Stimulated activated naive CD8-positive, alpha-beta T cell treated with anti-CD3 and anti-CD28 coated beads, Interleukin-15, Interleukin-2, amounts not matched to agents 100 U/mL and 50 U/mL, for 24 hours (primary cell): ENCODE measurements around the gene TK1.
A peak's percentile ranks its signal among the peaks of the same experiment; 100 is the strongest.
"Not testable (repeated sequence)": the region's sequence is repeated elsewhere in the genome, so short reads cannot be mapped to it uniquely, and the experiment has no call there.

Experiments used
- ATAC-seq: fragments of 150-1000 bp; cut with Tn5 transposase; one replicate; pipeline ENCODE4 v1.10.0; 2021
- DNase-seq: peaks from one replicate; pipeline ENCODE4 v3.0.0; 2021

Gene TK1

GRCh38 chr17:78151514-78152008 lies 35.3 kb downstream of the TK1 start:
- ATAC-seq (no peak), DNase-seq (no peak)

GRCh38 chr17:78148286-78149016 lies 38.4 kb downstream of the TK1 start:
- DNase-seq (no peak), ATAC-seq (no peak)

GRCh38 chr17:78147315-78147998 lies 39.4 kb downstream of the TK1 start:
- no peak for DNase-seq
- peak; percentile 6 for ATAC-seq

- ATAC-seq = no peak
- DNase-seq = no peak
Observed at GRCh38 chr17:78146881-78147280, 40.0 kb downstream of the TK1 start.

- DNase-seq (no peak), ATAC-seq (no peak)
Observed at GRCh38 chr17:78146471-78146869, 40.4 kb downstream of the TK1 start.

- ATAC-seq (no peak), DNase-seq (no peak)
Observed at GRCh38 chr17:78144736-78145641, 41.9 kb downstream of the TK1 start.

- no peak for DNase-seq
Observed at GRCh38 chr17:78144147-78144719, 42.6 kb downstream of the TK1 start.

GRCh38 chr17:78143214-78144146 lies 43.4 kb downstream of the TK1 start:
- ATAC-seq = no peak
- no peak for DNase-seq

More at GRCh38 chr17:78144147-78144719, 42.6 kb downstream of the TK1 start:
- ATAC-seq = no peak

GRCh38 chr17:78142119-78142861 lies 44.6 kb downstream of the TK1 start:
- DNase-seq = no peak
- ATAC-seq = no peak

- ATAC-seq (no peak), DNase-seq (no peak)
Observed at GRCh38 chr17:78141437-78142118, 45.3 kb downstream of the TK1 start.

- ATAC-seq = peak; percentile 89
- peak; percentile 97 for DNase-seq
Observed at GRCh38 chr17:78140169-78141051, 46.4 kb downstream of the TK1 start.

GRCh38 chr17:78139861-78140168 lies 47.0 kb downstream of the TK1 start:
- not testable (repeated sequence) for ATAC-seq, DNase-seq

- ATAC-seq (no peak), DNase-seq (no peak)
Observed at GRCh38 chr17:78138204-78139060, 48.4 kb downstream of the TK1 start.

- DNase-seq = peak; percentile 72
- no peak for ATAC-seq
Observed at GRCh38 chr17:78137392-78138203, 49.3 kb downstream of the TK1 start.

GRCh38 chr17:78135858-78136500 lies 50.9 kb downstream of the TK1 start:
- ATAC-seq = no peak
- no peak for DNase-seq

GRCh38 chr17:78134899-78135385 lies 51.9 kb downstream of the TK1 start:
- no peak for ATAC-seq
- DNase-seq = no peak
